Effector CD8-positive, alpha-beta T cell (primary cell): ENCODE data around the gene TBKBP1.
"Not testable (repeated sequence)": the region's sequence is repeated elsewhere in the genome, so short reads cannot be mapped to it uniquely, and the experiment has no call there.

ENCODE experiments used
- DNase-seq: peaks from one replicate; lab custom pipeline; 2025; lab: John Stamatoyannopoulos, UW

Gene TBKBP1

GRCh38 chr17:47732399-47733046, 38.6 kb downstream of the TBKBP1 start:
- no peak for DNase-seq

DNA sequence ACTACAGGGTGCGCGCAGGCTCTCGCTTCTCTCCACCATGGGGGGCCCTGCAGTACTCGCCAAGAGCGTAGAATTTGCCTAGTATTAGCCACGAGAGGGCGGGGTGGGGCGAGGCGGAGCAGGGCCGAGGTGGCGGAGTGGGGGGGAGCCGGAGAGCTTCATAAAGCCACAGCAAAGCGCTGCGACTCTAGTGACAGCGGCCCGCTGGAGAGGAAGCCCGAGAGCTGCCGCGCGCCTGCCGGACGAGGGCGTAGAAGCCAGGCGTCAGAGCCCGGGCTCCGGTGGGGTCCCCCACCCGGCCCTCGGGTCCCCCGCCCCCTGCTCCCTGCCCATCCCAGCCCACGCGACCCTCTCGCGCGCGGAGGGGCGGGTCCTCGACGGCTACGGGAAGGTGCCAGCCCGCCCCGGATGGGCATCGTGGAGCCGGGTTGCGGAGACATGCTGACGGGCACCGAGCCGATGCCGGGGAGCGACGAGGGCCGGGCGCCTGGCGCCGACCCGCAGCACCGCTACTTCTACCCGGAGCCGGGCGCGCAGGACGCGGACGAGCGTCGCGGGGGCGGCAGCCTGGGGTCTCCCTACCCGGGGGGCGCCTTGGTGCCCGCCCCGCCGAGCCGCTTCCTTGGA, 39.2 kb downstream of the TBKBP1 start, which contains the start of gene TBX21:
TSS of gene TBX21 (plus strand) at position 190 of the 627 bp plus-strand sequence. CDS start at position 409, 219 bp downstream.
- peak; percentile 72 for DNase-seq

DNA sequence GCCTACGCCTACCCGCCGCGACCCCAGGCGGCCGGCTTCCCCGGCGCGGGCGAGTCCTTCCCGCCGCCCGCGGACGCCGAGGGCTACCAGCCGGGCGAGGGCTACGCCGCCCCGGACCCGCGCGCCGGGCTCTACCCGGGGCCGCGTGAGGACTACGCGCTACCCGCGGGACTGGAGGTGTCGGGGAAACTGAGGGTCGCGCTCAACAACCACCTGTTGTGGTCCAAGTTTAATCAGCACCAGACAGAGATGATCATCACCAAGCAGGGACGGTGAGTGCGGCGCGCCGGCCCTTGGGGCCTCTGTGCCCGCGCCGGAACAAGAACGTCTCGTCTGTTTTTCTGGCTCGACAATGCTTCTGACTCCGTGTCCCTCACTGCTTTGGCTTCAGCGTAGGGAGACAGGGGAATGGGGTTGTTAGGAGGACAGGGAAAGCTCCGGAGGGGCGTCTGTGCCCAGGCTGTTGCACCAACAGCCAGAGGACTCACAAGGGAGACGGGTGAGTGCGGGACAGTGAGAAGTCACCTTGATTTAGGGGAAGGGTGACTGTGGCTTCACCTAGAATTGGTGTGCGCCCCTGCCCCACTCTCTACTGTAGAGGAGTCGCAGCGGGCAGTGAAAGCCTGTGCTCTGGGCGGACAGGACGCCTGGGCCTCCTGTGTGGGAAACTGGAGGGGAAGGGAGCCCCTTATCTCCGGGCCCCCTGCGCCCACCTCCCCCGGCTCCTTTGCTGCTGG, 39.9 kb downstream of the TBKBP1 start:
- no peak for DNase-seq

- DNase-seq = no peak
These were observed 41.1 kb downstream of the TBKBP1 start for GRCh38 chr17:47735139-47735464.

DNA sequence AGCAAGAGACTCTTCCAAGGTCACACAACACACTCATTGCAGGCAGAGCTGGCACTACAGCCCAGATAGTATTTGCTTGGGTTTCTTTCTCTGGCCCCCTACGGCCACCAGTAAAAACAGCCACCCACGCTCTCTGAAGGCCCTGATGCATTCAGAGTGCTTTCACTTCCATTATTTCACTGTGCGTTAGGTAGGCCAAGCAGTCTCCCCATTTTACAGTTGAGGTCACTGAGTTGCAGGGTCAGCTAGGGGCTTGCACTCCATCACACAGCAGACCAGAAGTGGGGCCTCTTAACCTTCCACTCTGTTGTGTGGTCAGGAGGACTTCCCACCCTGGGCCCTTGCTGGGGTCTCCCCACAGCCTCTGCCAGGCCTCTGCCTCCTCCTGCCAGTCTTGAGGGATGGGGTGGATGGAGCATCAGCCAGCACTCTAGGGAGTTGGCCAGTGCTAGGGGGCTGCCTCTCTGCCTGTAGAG, 41.6 kb downstream of the TBKBP1 start:
- no peak for DNase-seq

DNA sequence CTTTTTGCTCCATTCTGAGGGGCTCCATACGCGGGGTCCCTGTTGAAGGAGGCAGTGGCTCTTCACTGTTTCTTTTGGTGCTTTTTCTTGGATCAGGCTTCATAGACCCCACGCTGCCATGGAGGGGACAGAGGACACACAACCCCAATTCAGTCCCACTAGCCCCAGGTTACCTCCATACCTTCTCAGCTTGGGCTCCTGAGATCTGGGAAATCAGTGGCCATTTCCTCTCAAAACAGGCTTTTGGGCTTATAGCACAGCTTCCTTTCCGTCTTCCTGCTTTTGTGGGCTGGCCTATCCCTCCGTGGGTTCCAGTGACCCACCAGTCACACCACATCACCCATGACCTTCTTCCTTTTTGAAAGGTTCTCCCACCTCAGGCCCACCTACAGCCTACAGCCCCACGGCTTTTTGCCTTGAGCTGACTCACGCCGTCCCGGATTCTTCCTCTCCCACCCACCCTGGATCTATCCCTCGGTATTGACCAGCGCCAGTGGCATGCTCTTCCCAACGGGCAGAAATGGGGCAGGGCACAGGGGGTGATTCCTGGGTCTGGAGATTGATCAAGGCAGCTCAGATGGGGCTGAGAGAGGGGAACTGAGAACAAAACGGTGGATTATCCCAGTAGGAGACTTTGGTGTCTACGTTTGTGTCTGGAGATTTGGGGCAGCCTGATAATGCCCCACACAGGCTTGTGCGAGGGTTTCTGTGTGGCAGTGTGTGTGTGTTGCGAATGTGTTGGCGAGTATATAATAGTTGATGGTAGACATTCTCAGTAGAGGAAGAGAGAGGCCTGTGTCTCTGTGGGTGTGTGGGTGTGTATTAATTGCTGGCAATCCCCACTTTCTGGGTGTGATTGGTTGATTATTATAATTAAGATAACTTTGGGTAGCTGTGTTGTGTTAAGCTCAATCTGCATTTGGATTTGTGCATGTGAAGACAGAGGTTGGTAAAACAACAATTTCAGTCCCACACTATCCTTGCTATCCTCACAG, 42.8 kb downstream of the TBKBP1 start:
- no peak for DNase-seq

DNA sequence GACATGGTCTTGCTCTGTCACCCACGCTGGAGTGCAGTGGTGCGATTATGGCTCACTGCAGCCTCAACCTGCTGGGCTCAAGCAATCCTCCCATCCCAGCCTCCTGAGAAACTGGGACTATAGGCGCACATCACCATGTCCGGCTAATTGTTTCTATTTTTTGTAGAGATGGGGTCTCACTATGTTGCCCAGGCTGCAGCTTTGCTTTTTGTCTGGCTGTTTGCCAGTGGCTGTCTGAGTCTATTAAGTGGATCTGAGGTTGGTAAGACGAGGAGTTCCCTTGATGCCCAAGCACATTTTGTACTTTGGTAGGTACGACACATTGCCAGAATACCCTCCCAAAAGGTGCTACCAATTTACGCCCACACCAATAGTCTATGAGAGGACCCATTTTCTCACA, 44.2 kb downstream of the TBKBP1 start:
- no peak for DNase-seq

GRCh38 chr17:47739150-47739549, 45.2 kb downstream of the TBKBP1 start:
- no peak for DNase-seq

DNA sequence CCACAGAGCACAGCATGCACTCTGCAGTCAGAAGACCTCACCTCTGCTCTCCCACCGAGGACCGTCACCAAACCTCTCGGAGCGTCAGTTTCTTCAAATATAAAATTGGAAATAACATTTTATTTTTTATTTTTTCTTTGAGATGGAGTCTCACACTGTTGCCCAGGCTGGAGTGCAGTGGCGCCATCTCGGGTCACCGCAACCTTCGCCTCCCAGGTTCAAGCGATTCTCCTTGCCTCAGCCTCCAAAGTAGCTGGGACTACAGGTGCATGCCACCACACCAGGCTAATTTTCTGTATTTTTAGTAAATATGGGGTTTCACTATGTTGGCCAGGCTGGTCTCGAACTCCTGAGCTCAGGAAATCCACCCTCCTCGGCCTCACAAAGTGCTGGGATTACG, 46.0 kb downstream of the TBKBP1 start:
- DNase-seq = not testable (repeated sequence)

DNA sequence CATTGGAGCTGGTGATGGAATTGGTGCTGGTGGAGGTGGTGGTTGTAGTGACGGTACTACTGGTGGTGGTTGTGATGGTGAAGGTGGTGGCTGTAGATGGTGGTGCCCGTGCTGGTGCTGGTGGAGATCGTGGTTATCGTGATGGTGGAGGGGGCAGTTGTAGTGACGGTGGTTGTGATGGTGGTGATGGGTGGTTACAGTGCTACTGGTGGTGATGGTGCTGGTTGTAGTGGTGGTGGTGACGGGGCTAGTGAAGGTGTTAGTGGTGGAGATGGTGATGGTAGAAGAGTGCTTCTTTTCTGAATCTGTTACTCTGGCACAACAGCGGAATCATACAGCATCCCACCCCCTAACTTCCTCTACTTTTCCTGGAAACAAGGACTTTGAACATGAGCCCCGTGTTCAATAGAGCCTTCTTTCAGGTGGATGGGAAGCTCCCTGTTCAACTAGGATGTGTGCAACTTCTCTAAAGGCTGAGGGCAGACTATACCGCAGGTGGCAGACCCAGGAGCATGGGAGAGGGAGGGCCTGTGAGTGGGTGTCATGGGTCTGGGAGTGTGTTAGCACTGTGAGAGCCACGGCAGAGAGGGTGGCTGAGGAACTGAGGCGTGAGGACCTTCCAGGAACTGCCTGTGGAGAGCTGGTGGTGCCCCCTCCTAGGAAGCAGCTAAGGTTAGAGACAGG, 47.3 kb downstream of the TBKBP1 start:
- no peak for DNase-seq

GRCh38 chr17:47741793-47742145, 47.8 kb downstream of the TBKBP1 start:
- DNase-seq = no peak

GRCh38 chr17:47742319-47743181, 48.6 kb downstream of the TBKBP1 start:
- DNase-seq = peak; percentile 26

- no peak for DNase-seq
These were observed 50.4 kb downstream of the TBKBP1 start for GRCh38 chr17:47744168-47745036.

- no peak for DNase-seq
These were observed 51.0 kb downstream of the TBKBP1 start for GRCh38 chr17:47745037-47745380.

DNA sequence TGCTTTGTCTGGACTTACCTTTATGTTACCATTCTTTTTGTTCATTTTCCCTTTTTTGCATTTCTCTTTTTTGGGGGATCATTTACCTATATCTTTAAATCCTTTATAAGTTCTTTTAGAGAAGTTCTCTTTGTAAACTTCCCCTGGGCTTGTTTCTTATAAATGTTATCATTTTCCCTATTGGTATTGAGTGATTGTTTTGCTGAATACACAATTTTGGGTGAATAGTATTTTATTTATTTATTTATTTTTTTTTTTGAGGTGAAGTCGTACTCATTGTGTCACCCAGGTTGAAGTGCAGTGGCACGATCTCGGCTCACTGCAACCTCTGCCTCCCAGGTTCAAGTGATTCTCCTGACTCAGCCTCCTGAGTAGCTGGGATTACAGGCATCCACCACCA, 57.5 kb downstream of the TBKBP1 start:
- DNase-seq = no peak

DNA sequence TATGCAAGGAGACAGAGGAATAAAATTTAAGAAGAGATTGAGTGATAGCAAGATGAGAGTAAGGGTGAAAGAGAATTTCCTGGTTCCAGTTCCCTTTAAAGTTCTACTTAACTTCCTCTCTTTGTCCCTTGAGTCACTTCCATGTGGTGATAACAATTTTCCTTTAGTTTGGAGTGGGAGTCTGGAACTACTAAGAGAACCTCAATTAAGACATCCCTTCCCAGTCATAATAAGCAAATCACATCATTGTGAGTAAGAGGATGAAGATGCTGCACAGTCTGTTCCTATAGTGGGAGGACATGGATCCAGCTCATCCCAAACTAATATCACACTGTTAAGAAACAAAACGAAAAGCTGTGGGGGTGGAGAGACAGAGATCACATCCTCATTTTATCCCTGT, 63.4 kb downstream of the TBKBP1 start:
- DNase-seq = no peak

DNA sequence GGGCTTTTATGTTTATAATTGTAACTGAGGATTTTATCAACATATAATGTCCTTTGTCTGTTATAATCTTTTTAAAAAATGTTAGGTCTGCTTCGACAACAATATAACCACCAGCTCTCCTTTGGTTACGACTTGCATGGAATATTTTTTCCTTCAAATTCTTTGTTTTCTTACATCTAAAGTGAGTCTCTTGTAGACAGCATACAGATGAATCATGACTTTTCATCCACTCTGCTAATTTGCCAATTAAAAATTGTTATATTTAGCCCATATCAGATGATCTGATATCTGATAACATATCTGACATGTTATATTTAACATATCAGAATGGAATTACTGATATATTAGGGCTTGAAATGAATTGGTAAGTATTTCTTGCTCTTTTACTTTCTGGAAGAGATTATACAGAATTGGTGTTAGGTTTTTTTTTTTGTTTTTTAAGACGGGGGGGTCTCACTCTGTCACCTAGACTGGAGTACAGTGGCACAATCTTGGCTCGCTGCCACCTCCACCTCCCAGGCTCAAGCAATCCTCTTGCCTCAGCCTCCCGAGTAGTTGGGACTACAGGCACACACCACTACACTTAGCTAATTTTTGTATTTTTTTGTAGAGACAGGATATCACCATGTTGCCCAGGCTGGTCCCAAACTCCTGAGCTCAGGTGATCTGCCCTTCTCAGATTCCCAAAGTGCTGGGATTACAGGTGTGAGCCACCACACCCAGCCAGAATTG, 66.6 kb downstream of the TBKBP1 start:
- DNase-seq = no peak
